HG03159 (cell line): ENCODE results near the gene SLC6A3.
"Not testable (repeated sequence)": the region's sequence is repeated elsewhere in the genome, so short reads cannot be mapped to it uniquely, and the experiment has no call there.

Experiments used
- ATAC-seq: cut with Tn5 transposase; IDR thresholded peaks from one replicate; pipeline ENCODE4 v1.9.1; 2021; ENCODE audit warnings: mild to moderate bottlenecking, moderate library complexity; ENCODE audit not compliant: unreplicated experiment

SLC6A3 gene

GRCh38 chr5:1422522-1422921 is 22.7 kb downstream of the SLC6A3 start:
- ATAC-seq: not testable (repeated sequence)

- ATAC-seq: no peak
Measured at GRCh38 chr5:1421521-1422341, 23.5 kb downstream of the SLC6A3 start.

- ATAC-seq: no peak
Measured at GRCh38 chr5:1420211-1421195, 24.7 kb downstream of the SLC6A3 start.

GRCh38 chr5:1419476-1420210 is 25.6 kb downstream of the SLC6A3 start:
- no peak for ATAC-seq

- ATAC-seq: no peak
Measured at GRCh38 chr5:1418921-1419280, 26.3 kb downstream of the SLC6A3 start.

GRCh38 chr5:1418238-1418920 is 26.9 kb downstream of the SLC6A3 start:
- ATAC-seq: no peak

GRCh38 chr5:1417586-1418225 is 27.5 kb downstream of the SLC6A3 start:
- no peak for ATAC-seq

- ATAC-seq: no peak
Measured at GRCh38 chr5:1416856-1417469, 28.3 kb downstream of the SLC6A3 start.

GRCh38 chr5:1415626-1416360 is 29.4 kb downstream of the SLC6A3 start:
- ATAC-seq: no peak

- no peak for ATAC-seq
Measured at GRCh38 chr5:1415059-1415425, 30.2 kb downstream of the SLC6A3 start.

- no peak for ATAC-seq
Measured at GRCh38 chr5:1414311-1415058, 30.8 kb downstream of the SLC6A3 start.

GRCh38 chr5:1413611-1414241 is 31.5 kb downstream of the SLC6A3 start:
- ATAC-seq: no peak

- no peak for ATAC-seq
Measured at GRCh38 chr5:1413211-1413610, 32.0 kb downstream of the SLC6A3 start.

- no peak for ATAC-seq
Measured at GRCh38 chr5:1412621-1413020, 32.6 kb downstream of the SLC6A3 start.

GRCh38 chr5:1412163-1412562 is 33.1 kb downstream of the SLC6A3 start:
- ATAC-seq: no peak

GRCh38 chr5:1411099-1411498 is 34.1 kb downstream of the SLC6A3 start:
- ATAC-seq: no peak

- no peak for ATAC-seq
Measured at GRCh38 chr5:1410156-1411014, 34.9 kb downstream of the SLC6A3 start.
